IPS-18a (cell line): ENCODE data around the gene OR4B1.

ENCODE experiments used
- H3K27ac ChIP-seq: one replicate; pipeline ENCODE4 v1.5.1; 2013; ENCODE audit warnings: low read length
- H3K27me3 ChIP-seq: one replicate; pipeline ENCODE4 v1.6.1; 2013; ENCODE audit warnings: mild to moderate bottlenecking, low read length; ENCODE audit not compliant: control insufficient read depth, insufficient read depth
- H3K36me3 ChIP-seq: one replicate; pipeline ENCODE4 v1.6.1; 2013; ENCODE audit warnings: low read depth, low read length; ENCODE audit not compliant: control insufficient read depth
- H3K4me1 ChIP-seq: one replicate; pipeline ENCODE4 v1.6.1; 2013; ENCODE audit warnings: low read depth, low read length; ENCODE audit not compliant: control insufficient read depth
- H3K4me3 ChIP-seq: one replicate; pipeline ENCODE4 v1.5.1; 2013; ENCODE audit warnings: low read length
- H3K9ac ChIP-seq: one replicate; pipeline ENCODE4 v1.6.1; 2013; ENCODE audit warnings: mild to moderate bottlenecking, low read length, moderate library complexity
- H3K9me3 ChIP-seq: one replicate; pipeline ENCODE4 v1.6.1; 2013; ENCODE audit warnings: low read depth, low read length; ENCODE audit not compliant: control insufficient read depth

Gene OR4B1, protein sequence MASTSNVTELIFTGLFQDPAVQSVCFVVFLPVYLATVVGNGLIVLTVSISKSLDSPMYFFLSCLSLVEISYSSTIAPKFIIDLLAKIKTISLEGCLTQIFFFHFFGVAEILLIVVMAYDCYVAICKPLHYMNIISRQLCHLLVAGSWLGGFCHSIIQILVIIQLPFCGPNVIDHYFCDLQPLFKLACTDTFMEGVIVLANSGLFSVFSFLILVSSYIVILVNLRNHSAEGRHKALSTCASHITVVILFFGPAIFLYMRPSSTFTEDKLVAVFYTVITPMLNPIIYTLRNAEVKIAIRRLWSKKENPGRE

DNA sequence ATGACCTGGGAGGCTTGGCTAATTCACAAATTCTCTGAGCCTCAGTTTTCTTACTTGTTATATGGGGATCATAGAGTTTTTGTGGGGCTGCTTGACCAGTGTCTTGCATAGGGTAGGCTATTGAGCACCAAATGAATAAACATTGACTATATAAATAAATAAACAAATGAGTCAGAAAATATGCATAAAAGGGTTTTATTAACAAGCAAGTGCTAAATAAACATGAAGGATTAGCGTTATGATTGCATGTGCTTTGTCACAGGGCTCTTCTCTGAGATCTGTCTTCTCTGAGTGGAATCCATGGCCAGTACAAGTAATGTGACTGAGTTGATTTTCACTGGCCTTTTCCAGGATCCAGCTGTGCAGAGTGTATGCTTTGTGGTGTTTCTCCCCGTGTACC lies at the start of gene OR4B1:
Gene OR4B1 (plus strand): TSS at position 301 of the 400 bp plus-strand sequence. CDS start 0 bp downstream, at position 301.
- no peak within 1 kb of the TSS for H3K9ac ChIP-seq
- no peaks in the 10 kb centered on the region for H3K27me3 ChIP-seq
- no peak within 1 kb of the TSS for H3K4me3 ChIP-seq
- H3K27ac ChIP-seq, result no peak within 1 kb of the TSS
- H3K4me1 ChIP-seq, result no peaks in the 10 kb centered on the region
- H3K9me3 ChIP-seq, result peaks cover 72% of the 10 kb centered on the region
- H3K36me3 ChIP-seq, result no peaks in the 10 kb centered on the region

DNA sequence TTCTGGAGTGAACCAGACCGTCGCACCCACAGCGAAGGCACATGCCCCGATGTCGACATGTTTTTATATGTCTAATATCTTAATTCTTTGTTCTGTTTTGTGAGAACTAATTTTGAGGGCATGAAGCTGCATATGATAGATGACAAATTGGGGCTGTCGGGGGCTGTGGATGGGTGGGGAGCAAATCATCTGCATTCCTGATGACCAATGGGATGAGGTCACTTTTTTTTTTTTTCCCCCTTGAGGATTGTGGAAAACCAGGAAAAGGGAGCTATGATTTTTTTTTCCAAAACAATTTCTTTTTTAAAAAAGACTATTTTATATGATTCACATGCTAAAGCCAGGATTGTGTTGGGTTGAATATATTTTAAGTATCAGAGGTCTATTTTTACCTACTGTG lies 49.2 kb upstream of the OR4B1 start:
- Histone ChIP-seq H3K36me3 (no peaks in the 10 kb centered on the region), H3K27ac (no peak overlapping the region), H3K4me1 (no peaks in the 10 kb centered on the region)

DNA sequence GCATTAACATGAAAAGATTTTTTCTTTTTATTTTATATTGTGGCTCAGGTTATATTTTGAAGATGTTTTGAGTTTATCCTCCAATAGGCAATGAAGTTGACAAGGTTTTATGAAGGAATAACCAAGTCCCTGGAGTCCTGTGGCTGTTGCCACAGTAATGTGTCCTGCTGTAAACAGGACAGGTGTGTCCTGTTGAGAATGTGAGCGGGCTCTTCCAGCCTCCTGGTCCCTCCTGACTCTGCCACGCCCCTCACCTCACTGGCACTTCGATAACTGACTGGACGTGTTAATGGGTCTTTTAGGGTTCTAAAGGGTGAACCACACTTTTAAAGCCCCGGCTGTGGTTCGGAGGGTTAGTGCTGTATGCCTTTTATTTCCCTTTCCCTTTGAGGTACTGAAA lies 47.8 kb upstream of the OR4B1 start:
- no peaks in the 10 kb centered on the region for H3K36me3 ChIP-seq
- H3K9ac ChIP-seq, result no peak overlapping the region
- no peak overlapping the region for H3K4me3 ChIP-seq
- H3K4me1 ChIP-seq, result no peaks in the 10 kb centered on the region
- H3K27me3 ChIP-seq, result no peaks in the 10 kb centered on the region
- H3K27ac ChIP-seq, result no peak overlapping the region
- no peaks in the 10 kb centered on the region for H3K9me3 ChIP-seq

More for the DNA sequence above, 49.2 kb upstream of the OR4B1 start:
- Histone ChIP-seq H3K4me3 (no peak overlapping the region), H3K9me3 (no peaks in the 10 kb centered on the region), H3K9ac (no peak overlapping the region), H3K27me3 (no peaks in the 10 kb centered on the region)

DNA sequence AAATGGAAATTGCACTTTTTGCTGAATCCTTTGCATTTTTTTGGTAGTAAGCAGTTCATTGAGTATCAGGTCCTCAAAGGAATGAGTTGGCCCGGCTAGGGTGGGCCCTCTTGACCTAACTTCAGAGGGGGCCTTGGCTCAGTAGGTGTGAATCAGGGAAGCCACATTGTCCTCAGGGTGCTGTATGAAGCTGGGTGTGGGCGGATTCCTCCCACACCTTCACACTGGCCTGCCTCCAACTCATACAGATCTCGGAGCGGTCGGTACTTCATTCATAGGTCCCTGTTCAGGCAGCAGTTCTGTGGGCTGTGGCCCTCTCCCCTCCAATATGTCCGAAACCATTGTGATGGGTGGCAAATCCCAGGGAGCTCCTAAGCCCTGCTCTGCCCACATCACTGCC lies 47.4 kb upstream of the OR4B1 start:
- H3K4me1 ChIP-seq, result no peaks in the 10 kb centered on the region
- H3K4me3 ChIP-seq, result no peak overlapping the region
- no peaks in the 10 kb centered on the region for H3K9me3 ChIP-seq
- no peaks in the 10 kb centered on the region for H3K36me3 ChIP-seq
- no peak overlapping the region for H3K9ac ChIP-seq
- no peaks in the 10 kb centered on the region for H3K27me3 ChIP-seq
- H3K27ac ChIP-seq, result no peak overlapping the region

DNA sequence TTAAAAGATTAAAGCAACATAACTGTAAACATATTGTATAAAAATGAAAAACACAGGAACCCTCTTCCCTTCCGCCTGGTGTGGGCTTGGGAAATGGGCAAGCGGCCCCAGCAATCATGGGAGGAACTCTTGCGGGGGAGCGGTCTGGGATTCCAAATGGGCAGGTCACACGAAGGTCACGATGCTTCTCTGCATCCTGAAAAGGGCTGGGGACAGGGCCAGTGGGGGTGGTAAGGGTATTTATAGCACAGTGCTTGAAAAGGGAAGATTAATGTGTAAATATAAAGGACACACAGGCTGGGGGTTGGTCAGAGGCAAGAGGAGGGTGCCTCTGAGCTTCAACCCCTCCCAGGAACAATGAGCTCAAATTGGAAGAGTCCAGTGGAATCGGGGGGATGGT lies 46.9 kb upstream of the OR4B1 start:
- Histone ChIP-seq H3K27ac (no peak overlapping the region), H3K9me3 (no peaks in the 10 kb centered on the region), H3K27me3 (no peaks in the 10 kb centered on the region), H3K4me3 (no peak overlapping the region), H3K4me1 (no peaks in the 10 kb centered on the region), H3K9ac (no peak overlapping the region), H3K36me3 (no peaks in the 10 kb centered on the region)

DNA sequence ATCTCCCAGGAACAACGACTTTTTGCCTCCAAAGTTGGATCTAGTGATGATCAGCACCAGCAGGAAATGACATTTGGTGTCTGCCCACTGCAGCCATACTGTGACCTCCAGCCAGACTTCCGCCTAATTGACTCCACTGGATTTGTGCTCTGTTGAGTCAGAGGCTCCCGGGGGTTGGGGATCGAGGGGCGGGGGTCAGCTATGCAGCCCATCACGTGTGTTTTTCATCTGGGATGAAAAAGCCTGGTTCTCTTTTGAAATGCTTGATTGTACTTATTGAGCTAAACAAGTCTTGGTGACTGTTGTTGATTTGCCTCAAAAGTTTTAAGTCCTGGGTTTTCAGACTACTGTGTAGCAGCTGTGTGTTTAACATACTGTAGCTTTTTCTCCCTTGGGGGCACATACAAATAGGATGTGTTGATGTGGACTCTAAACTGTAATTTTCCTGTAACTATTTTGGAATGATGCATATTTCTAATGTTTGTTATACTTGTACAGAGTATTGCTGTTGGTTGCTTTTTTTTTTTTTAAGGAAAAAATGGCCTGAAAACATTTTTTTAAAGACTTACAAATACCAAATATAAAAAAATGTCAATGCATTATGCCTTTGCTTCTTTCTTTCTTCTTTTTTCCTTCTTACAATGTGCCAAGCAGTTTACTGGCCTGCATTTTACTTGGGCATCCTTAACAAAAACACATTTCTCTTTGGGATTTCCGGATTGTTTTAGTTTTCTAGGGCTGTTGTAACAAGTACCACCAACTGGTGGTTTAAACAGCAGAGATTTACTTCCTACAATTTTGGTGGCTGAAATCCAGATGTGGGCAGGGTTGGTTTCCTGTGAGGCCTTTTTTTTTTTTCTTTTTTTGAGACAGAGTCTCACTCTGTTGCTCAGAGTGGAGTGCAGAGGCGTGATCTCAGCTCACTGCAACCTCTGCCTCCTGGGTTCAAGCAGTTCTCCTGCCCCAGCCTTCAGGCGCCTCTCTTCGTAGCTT lies 46.1 kb upstream of the OR4B1 start:
- Histone ChIP-seq H3K36me3 (no peaks in the 10 kb centered on the region), H3K4me1 (no peaks in the 10 kb centered on the region), H3K27me3 (no peaks in the 10 kb centered on the region), H3K27ac (no peak overlapping the region), H3K4me3 (no peak overlapping the region), H3K9me3 (no peaks in the 10 kb centered on the region), H3K9ac (no peak overlapping the region)

DNA sequence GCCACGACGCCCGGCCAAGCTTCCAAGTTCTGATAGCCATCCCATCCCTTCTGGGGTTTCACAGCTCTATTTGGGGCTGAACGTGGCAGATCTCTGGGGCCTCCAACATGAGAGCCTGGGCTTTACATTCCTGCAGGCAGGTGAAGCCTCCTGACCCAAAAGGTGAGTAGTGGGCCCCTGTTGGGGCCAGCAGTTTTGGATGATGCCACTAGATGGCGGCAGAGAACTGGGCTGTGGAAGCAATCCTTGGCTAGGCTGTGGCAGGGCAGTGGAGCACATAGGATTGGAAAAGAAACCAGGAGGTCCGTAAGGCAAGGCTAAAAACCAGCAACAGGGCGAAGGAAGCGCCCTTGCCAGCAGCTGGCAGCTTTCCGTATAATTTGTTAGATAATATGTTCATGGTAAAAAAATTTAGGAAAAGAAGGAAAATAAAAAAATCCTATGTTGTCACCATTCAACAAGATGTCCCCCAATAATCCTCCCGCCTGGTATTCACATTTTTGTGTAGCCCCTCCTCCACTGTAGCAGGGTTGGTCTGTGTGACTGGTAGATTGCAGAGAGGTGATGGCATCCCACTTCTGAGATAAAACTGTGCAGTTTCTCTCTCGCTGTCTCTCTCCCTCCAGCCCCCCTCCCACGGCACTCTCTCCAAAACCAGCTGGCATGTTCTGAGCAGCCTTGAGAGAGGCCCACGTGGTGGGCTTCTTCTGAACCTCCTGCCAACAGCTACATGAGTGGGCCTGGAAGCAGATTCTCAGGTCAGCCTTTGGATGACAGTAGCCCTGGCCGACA lies 43.6 kb upstream of the OR4B1 start:
- Histone ChIP-seq H3K9me3 (peaks cover 10% of the 10 kb centered on the region), H3K4me3 (no peak overlapping the region), H3K27ac (no peak overlapping the region), H3K36me3 (no peaks in the 10 kb centered on the region), H3K4me1 (no peaks in the 10 kb centered on the region), H3K9ac (no peak overlapping the region), H3K27me3 (no peaks in the 10 kb centered on the region)

DNA sequence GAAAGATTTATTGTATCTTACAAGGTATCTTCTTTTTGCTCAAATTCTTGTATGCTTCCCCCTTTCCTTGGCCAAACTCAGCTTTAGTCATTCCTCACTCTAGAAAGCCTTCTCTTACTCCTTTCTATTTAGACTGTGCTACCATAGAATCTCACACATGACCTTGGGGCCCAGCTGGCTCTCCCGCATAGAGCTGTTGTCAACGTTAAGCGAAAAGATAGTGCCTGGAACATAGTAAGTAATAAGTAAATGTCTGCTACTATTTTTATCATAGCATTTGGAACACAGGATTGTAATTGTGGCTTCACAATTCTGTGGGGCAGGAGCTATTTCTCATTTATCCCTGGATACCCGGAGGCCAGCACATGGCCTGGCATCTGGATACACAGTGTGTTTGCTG lies 38.9 kb upstream of the OR4B1 start:
- peaks cover 38% of the 10 kb centered on the region for H3K9me3 ChIP-seq
- no peak overlapping the region for H3K4me3 ChIP-seq
- H3K27me3 ChIP-seq, result no peaks in the 10 kb centered on the region
- no peak overlapping the region for H3K27ac ChIP-seq
- H3K4me1 ChIP-seq, result no peaks in the 10 kb centered on the region
- H3K36me3 ChIP-seq, result no peaks in the 10 kb centered on the region
- no peak overlapping the region for H3K9ac ChIP-seq

DNA sequence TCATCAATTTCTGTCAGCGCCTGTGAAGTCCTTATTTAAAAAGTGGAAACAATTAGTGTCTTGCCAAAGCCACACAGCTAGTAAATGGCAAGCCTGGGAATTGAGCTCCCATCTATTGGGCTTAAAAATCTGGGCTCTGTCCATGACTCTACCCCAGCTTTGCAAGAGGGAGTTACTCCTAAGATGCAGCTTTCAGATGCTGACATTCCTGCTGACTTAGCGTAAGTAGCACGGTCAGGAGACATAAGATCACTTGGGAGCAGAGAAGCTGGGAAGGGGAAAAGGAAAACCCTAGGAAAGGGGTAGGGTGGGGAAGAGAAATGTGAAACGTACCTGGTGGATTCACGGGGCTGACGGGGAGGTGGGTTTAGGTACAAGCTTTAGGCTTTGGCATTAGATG lies 36.0 kb upstream of the OR4B1 start:
- no peak overlapping the region for H3K27ac ChIP-seq
- no peaks in the 10 kb centered on the region for H3K27me3 ChIP-seq
- H3K4me1 ChIP-seq, result no peaks in the 10 kb centered on the region
- H3K9ac ChIP-seq, result no peak overlapping the region
- H3K4me3 ChIP-seq, result no peak overlapping the region
- H3K36me3 ChIP-seq, result no peaks in the 10 kb centered on the region
- peaks cover 50% of the 10 kb centered on the region for H3K9me3 ChIP-seq

DNA sequence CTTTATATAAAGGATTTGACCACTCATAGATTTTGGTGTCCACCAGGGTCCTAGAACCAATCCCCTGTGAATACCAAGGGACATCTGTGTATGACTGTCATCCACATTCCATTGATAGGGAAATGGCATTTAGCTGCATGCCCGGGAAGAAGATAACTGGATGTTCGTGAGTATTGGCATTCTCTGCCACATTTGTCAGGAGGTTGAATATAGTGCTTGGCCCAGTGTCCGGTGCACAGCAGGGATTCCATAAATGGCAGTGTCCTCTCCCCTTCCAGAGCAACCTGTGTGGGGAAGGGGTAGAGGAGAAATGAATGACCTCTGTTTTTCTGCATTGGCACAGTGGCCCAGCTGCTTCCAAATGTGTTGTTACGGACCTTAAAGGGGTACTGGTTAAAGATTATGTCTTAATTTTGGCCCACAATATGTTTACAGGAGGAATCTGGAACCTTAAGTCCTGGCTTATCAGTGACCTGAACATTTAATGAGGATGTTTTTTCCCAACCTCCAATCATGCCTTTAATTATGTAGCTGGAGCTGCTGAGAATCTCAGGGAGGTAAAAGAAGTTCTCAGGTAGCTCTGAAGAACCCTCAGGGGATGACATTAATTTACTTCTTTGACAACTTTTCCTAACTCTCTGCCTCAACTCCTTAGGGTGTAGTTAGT lies 33.6 kb upstream of the OR4B1 start:
- Histone ChIP-seq H3K36me3 (no peaks in the 10 kb centered on the region), H3K27me3 (no peaks in the 10 kb centered on the region), H3K27ac (no peak overlapping the region), H3K9me3 (peaks cover 40% of the 10 kb centered on the region), H3K4me1 (no peaks in the 10 kb centered on the region), H3K9ac (no peak overlapping the region), H3K4me3 (no peak overlapping the region)

DNA sequence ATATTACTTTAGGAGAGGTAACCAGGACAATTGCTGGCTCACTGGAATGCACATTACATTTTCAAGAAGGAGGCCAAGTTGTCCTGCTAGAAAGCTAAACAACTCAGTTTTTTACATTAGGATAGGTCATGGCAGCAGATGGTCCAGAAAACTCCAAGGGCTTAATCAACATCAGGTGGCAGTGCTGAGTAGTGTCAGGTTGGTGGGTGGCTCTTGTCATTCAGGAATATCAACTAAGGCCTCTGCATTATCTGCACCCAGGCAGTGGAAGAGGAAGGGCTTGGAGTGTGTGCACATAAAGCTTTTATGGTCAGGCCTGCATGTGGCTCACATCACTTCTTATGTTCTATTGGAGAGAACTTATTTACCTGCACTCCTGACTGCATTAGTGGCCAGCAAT lies 32.2 kb upstream of the OR4B1 start:
- Histone ChIP-seq H3K9me3 (peaks cover 32% of the 10 kb centered on the region), H3K4me3 (no peak overlapping the region), H3K4me1 (no peaks in the 10 kb centered on the region), H3K27me3 (no peaks in the 10 kb centered on the region), H3K27ac (no peak overlapping the region), H3K9ac (no peak overlapping the region), H3K36me3 (no peaks in the 10 kb centered on the region)
